GM18511 (cell line): Measurements from ENCODE around the gene FUT4.

Experiments
- ATAC-seq: cut with Tn5 transposase; IDR thresholded peaks from one replicate; pipeline ENCODE4 v1.9.1; 2021; ENCODE audit warnings: mild to moderate bottlenecking, moderate library complexity; ENCODE audit not compliant: unreplicated experiment

The FUT4 gene

DNA sequence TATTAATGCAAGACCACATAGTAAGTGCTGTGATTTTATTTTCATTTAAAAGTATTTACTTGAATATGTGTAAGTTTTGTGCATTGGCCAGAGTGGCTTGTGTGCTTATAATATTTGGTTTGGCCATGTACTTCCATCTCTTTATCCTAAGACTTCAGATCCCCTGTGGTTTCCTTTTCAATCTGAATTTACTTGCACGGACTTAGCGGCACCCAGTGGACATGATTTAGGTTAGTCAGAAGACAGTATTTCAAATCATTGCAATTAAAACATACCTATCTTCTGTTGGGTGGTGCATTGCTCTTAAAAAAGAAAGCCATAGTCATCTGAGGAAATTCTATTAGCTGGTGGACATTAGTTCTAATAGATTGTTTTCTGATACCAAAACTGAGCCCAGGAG is 54.2 kb downstream of the FUT4 start:
- ATAC-seq: no peak
